ENCODE results near the gene MAML3. TPM values are rescaled to one million over a fixed set of nuclear protein-coding genes. Genes with fewer than 3 reads are reported as not detected.
A peak's percentile ranks its signal among the peaks of the same experiment; 100 is the strongest.

MAML3 gene
- polyA plus RNA-seq, 6 donors from 2014 or later: 0.37 to 2.7 (median 1.1) TPM

DNA sequence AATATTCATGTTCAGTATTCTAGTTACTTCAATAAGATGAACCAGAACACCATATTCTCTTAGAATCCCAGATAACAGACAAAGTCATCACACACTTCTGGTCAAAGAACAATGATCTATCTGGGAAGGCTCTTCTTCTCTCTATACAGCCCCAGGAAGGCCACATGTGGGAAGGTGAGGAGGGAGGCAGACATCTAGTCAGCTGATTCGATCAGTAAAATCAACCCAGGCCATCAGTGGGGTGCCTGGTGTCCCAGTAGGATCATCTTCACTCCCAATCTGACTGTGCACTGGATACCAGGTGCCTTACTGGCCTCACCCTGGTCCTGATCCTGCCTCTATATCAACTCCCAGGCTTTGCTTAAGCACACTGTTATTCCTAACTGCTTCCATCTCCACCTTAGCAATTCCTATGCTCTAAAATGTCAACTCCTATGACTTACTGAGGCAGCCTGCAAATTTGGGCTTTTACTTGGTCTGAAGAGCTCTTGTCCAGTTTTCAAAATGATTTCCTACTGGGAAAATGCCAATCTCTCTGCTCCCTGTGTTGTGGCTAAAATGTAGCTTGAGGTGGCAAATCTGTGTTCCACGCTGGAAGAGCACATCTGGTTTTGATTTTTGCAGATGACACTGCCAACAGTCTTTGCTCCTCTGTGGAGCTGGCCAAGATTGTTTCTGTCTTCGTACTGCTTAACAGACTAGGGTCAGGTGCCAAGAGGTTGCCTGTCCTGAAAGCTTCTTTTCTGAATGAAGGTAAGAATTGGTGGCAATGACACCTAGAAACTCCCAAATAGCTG lies 359.6 kb downstream of the MAML3 start:
- peaks cover 0 to 7% (median 4%) of the 10 kb centered on the region in 3 donors for H3K27me3 Mint-ChIP-seq
- DNase-seq: no peak
- no peaks in the 10 kb centered on the region for H3K36me3 Mint-ChIP-seq
- H3K9me3 Mint-ChIP-seq: no peaks in the 10 kb centered on the region
- H3K27ac Mint-ChIP-seq: peak overlapping the region in 1 of 6 donors; percentile 47
- H3K4me3 Mint-ChIP-seq: no peak overlapping the region
- no peak for ATAC-seq (ENCODE audit: low read depth in 2 of 2)
- peaks cover 0 to 5% (median 3%) of the 10 kb centered on the region in 3 donors for H3K4me1 Mint-ChIP-seq

DNA sequence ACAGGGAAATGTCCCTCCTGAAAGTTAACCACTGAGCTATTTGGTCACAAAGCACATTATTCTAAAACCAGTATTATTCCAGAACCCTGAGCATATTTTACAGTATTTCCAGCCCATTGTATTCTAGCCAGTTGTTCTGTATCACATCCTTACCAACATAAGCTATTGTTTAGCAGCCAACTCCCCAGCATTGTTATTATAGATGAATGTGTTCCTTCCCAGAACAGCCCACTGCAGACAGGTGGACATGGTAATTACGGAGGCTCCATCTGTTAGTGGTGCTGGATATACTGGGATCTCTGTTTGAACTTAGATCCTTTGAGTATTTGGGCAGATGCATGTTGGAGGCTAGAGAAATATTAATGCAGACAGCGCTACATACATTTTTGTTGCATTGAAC lies 362.3 kb downstream of the MAML3 start:
- no peak overlapping the region for H3K4me3 Mint-ChIP-seq
- DNase-seq: no peak
- H3K4me1 Mint-ChIP-seq: peaks cover 0 to 16% (median 6%) of the 10 kb centered on the region in 3 donors
- H3K27me3 Mint-ChIP-seq: peaks cover 4 to 12% (median 7%) of the 10 kb centered on the region in 3 donors
- H3K36me3 Mint-ChIP-seq: no peaks in the 10 kb centered on the region
- H3K27ac Mint-ChIP-seq: no peak overlapping the region
- ATAC-seq (ENCODE audit: low read depth in 2 of 2): no peak
- no peaks in the 10 kb centered on the region for H3K9me3 Mint-ChIP-seq

DNA sequence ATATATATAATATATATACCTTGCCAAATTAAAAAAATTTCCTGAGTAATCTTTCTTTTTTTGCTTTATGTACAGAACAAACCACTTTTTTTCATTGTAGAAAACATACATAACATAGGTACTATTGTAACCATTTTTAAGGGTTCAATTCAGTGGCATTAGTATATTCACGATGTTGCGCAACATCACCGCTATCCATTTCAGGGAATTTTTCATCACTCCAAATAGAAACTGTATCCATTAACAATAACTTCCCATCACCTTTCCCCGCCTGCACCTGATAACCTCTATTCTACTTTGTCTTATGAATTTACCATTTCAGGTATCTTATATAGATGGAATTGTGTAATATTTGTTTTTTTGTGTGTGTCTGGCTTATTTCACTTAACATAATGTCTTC lies 363.7 kb downstream of the MAML3 start:
- Mint-ChIP-seq H3K27me3 (peaks cover 4 to 12% (median 7%) of the 10 kb centered on the region in 3 donors), H3K27ac (peak overlapping the region in 1 of 6 donors; percentile 3), H3K9me3 (no peaks in the 10 kb centered on the region), H3K36me3 (no peaks in the 10 kb centered on the region), H3K4me3 (no peak overlapping the region), H3K4me1 (peaks cover 0 to 16% (median 6%) of the 10 kb centered on the region in 3 donors)
- no peak for DNase-seq
- ATAC-seq (ENCODE audit: low read depth in 2 of 2): no peak

DNA sequence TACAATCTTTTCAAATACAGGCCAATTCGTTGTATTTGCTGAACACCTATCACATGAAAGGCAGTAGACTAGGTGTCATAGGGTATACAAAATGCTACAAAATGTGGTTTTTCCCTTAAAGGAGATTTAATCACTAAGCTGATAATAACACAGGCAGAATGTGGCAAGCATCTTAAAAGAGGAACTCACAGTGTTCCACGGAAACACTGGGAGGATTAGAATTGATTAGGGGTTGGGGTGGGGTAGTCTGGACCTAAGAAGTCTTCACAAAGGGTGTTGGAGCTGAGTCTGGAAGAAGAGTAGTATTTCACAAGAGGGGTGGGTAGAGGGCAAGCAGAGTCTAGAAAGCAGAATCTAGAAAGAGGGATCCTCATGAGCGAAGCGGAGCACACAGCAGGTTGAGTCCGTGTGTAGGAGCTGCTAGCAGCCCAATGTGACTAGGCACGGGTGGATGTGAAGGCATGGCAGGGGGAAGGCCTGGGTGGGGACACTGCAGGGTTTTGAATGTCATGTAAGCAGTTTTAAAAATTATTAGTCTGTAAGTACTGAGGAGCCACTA lies 364.8 kb downstream of the MAML3 start:
- Mint-ChIP-seq H3K36me3 (no peaks in the 10 kb centered on the region), H3K27ac (peak overlapping the region in 2 of 6 donors; percentile 17 to 78), H3K4me1 (peaks cover 0 to 16% (median 6%) of the 10 kb centered on the region in 3 donors), H3K4me3 (no peak overlapping the region), H3K9me3 (no peaks in the 10 kb centered on the region), H3K27me3 (peaks cover 4 to 12% (median 7%) of the 10 kb centered on the region in 3 donors)
- DNase-seq (no peak), ATAC-seq (ENCODE audit: low read depth in 2 of 2) (no peak)

DNA sequence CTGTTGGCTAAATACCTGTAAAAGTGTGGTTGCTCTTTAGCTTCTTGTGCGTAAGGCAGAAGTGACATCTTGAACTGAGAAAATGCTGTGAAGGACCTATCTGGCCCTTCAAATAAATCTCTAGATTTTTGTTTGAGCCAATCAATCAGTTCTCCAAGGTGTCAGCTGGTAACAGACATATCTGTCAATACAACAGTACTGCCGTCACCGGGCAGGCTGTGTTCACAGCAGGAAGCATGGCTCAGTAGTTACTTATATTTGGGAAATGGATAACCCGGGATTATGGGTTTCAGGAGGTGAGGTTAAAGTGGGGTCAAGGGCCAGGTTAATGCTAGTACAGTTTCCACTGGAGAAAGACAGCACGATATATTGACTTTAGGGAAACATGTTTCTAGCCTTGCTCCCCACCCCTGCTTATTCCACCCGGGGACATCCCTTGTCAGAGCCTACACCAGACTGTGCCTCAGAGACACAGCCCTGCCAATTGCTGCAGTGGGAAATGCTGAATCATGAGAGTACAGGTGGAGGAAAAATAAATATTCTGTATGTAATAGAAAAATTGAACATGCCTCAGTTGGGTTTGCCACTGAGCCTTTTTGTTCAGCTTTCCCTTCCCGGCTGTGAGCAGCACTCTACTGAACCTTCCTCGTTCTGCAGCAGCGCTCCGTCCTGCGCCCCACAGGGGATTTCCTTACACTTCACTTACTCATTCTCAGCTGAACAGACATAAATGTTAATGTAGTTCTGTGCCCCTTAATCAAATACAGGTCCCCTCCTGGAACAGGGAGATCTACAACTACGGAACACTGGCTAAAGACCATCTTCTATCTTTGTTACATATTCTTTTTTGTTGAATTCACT lies 367.3 kb downstream of the MAML3 start:
- Mint-ChIP-seq H3K36me3 (no peaks in the 10 kb centered on the region), H3K27me3 (peaks cover 4 to 12% (median 7%) of the 10 kb centered on the region in 3 donors), H3K9me3 (no peaks in the 10 kb centered on the region), H3K4me3 (no peak overlapping the region), H3K27ac (peak overlapping the region in 1 of 6 donors; percentile 8), H3K4me1 (peaks cover 0 to 16% (median 6%) of the 10 kb centered on the region in 3 donors)
- DNase-seq (no peak), ATAC-seq (ENCODE audit: low read depth in 2 of 2) (peak in 1 of 2 donors; percentile 51)

DNA sequence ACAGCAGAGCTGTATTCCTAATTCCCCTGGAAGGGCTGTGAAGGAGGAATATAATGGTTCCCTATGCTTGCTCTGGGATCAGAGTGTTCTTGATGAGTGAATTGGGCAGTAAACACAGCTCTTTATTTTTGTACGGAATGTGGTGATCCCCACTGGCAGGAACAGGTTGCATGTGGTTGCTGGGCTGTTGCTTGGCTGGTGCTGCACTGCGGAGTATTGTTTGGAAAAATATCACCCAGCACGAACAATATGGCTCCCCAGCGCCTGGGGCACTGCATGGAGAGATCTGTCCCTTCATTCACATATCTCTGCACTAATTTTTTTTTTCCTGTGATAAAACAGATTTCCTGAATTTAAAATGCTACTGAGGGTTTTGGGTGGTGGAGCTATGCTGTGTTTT lies 368.6 kb downstream of the MAML3 start:
- peak overlapping the region in 2 of 6 donors; percentile 34 to 57 for H3K27ac Mint-ChIP-seq
- H3K4me1 Mint-ChIP-seq: peaks cover 0 to 16% (median 6%) of the 10 kb centered on the region in 3 donors
- no peaks in the 10 kb centered on the region for H3K9me3 Mint-ChIP-seq
- no peak for ATAC-seq (ENCODE audit: low read depth in 2 of 2)
- peak overlapping the region in 1 of 8 donors; percentile 61 for H3K4me3 Mint-ChIP-seq
- H3K36me3 Mint-ChIP-seq: no peaks in the 10 kb centered on the region
- no peak for DNase-seq
- peaks cover 1 to 12% (median 7%) of the 10 kb centered on the region in 3 donors for H3K27me3 Mint-ChIP-seq

DNA sequence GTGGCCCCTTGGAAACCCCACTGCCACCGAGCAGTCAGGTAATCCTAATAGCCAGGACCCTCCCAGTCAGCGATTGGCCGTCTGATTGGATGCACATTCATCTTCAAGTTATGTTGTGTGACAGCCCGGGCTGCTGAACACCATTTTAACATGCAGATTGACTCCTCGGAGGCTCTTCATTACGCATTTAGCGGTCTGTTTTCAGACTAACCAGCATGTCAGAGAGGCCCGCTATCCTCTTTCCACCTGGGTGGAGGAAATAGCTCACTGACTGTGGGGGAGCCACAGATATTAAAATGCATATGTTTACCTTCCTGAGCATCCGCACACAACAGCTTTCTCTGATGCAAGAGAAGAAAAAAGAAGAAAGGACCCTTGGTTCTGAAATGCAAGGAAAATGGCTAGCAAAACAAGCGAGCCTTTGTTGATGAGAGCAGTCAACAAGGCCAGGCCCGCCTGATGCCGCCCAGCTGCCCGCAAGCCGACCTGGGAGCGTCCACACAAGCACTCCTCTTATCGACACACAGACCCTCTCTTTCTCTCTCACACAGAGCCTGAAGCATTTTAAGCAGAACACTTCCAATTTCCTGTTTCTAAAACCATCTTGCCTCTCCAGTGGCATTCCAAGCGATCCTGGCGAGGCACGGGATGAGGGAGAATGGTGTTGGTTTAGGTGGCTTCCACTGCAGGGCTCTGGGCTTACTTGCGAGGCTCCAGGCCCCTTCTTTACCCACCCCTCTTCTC lies 370.1 kb downstream of the MAML3 start:
- no peak for ATAC-seq (ENCODE audit: low read depth in 2 of 2)
- no peak overlapping the region for H3K4me3 Mint-ChIP-seq

DNA sequence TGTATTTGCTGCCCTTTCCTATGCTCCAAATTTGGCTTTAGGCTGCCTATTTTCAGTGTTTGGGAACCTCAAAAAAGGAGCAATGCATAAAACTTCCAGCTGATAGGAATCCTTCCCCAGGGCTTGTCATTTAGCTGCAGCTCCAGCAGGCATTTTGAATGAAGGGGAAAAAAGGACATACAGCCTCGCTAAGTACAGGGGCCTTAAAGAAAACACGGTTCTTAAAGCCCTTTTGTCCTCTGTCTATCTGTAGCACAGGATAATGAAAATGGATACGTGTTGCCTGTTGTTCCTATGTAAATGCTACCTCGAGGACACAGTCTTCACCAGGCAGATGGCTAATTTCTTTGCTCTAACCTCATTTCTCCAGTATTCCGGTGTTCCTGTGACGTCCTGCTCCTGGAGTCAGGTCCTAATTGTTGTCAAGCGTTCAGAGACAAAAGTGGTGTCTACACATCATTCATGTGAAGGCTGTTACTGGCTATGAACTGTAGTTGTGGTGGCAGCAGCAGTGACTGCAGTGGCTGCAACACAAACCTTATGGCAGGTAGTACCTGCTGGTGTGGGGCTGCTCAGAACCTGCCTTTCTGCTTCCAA lies 371.0 kb downstream of the MAML3 start:
- Mint-ChIP-seq H3K36me3 (no peaks in the 10 kb centered on the region), H3K4me3 (no peak overlapping the region), H3K9me3 (no peaks in the 10 kb centered on the region), H3K27me3 (no peaks in the 10 kb centered on the region), H3K4me1 (peaks cover 0 to 8% (median under 1%) of the 10 kb centered on the region in 3 donors), H3K27ac (peak overlapping the region in 1 of 6 donors; percentile 20)
- ATAC-seq (ENCODE audit: low read depth in 2 of 2): no peak
- DNase-seq: no peak

More for the DNA sequence above, 370.1 kb downstream of the MAML3 start:
- DNase-seq: no peak
- Mint-ChIP-seq H3K27me3 (peaks cover 0 to 6% (median under 1%) of the 10 kb centered on the region in 3 donors), H3K36me3 (no peaks in the 10 kb centered on the region), H3K27ac (no peak overlapping the region), H3K9me3 (no peaks in the 10 kb centered on the region), H3K4me1 (peaks cover 0 to 8% (median 6%) of the 10 kb centered on the region in 3 donors)

DNA sequence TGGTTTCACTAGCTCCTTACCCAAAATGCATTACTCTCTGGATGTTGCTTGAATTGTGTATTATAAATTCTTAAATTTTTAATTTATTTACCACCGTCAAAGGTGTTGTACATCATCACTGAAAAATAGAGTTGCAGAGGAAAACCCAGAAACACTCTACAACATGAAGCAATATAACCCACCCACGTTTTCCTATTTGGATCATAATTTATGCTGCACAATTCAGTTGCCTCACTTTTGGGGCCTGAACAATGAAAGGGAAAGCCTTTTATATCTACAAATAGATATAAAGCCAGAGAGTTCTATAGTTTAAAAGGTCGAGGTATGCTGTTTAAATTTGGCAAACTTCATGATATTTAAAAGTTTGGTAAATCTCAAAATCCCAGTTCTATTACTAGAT lies 372.9 kb downstream of the MAML3 start:
- H3K36me3 Mint-ChIP-seq: no peaks in the 10 kb centered on the region
- DNase-seq: no peak
- no peaks in the 10 kb centered on the region for H3K9me3 Mint-ChIP-seq
- no peak for ATAC-seq (ENCODE audit: low read depth in 2 of 2)
- H3K27ac Mint-ChIP-seq: no peak overlapping the region
- H3K27me3 Mint-ChIP-seq: no peaks in the 10 kb centered on the region
- H3K4me3 Mint-ChIP-seq: no peak overlapping the region
- H3K4me1 Mint-ChIP-seq: no peaks in the 10 kb centered on the region

DNA sequence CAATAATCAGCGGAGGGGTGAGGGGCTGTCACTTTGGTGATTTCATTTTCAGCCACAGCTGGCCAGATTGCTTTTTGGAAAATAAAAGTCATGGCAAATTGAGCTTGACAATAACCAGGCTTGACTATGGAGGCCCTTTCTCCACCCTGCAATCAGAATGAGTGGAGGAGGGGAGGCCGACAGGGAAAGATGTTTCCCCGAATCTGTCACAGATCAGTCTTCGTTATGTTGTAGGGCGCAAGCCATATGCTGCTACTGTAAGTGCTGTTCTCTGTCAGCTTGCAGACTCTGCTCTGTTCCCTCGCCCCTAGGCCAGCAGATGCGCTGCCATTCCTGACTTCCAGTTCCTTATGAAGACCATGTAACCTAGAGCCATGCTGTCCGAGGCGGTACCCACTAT lies 374.3 kb downstream of the MAML3 start:
- ATAC-seq (ENCODE audit: low read depth in 2 of 2) (no peak), DNase-seq (no peak)
- H3K4me1 Mint-ChIP-seq: no peaks in the 10 kb centered on the region
- H3K9me3 Mint-ChIP-seq: no peaks in the 10 kb centered on the region
- H3K36me3 Mint-ChIP-seq: no peaks in the 10 kb centered on the region
- H3K27ac Mint-ChIP-seq: no peak overlapping the region
- no peaks in the 10 kb centered on the region for H3K27me3 Mint-ChIP-seq
- no peak overlapping the region for H3K4me3 Mint-ChIP-seq

DNA sequence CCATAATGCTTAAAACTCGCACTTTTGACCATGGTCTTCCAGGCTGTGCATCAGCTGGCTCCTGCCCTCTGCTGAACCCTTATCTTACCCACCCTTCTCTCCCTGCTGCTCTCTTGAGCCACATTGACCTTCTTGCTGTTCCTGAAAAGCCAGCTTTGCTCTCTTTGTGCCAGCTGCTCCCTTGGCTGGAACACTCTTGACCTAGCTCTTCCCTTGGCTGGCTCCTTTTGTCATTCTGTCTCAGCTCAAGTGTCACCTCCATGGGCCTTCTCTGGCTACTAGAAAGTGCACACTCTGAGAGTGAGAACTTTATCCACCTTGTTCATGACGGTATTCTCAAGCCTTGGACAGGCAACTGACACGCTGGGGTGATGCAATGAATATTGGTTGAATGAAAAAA lies 376.2 kb downstream of the MAML3 start:
- Mint-ChIP-seq H3K36me3 (no peaks in the 10 kb centered on the region), H3K27ac (peak overlapping the region in 1 of 6 donors; percentile 4), H3K9me3 (no peaks in the 10 kb centered on the region), H3K27me3 (no peaks in the 10 kb centered on the region), H3K4me1 (no peaks in the 10 kb centered on the region), H3K4me3 (no peak overlapping the region)
- ATAC-seq (ENCODE audit: low read depth in 2 of 2): no peak
- no peak for DNase-seq

DNA sequence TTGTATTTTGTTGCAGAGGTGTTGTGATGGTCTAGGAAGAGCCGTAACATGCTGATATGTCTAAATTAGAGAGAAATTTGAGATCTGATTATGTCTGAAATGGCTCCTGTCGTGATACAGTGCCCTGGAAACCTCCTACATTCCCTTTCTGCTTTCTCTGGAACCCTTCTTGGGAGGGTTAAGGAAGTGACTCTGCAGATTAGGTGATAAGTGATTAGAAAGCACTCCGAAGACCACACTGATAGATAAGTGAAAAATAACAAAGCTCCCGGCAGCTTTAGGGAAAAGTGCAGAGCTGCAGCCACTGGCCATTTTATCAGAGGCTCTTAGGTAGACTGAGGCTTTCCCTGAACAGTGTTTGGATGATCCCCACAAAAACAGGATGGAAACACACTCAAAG lies 377.7 kb downstream of the MAML3 start:
- Mint-ChIP-seq H3K36me3 (no peaks in the 10 kb centered on the region), H3K27me3 (no peaks in the 10 kb centered on the region), H3K27ac (peak overlapping the region in 1 of 6 donors; percentile 2), H3K9me3 (no peaks in the 10 kb centered on the region), H3K4me3 (no peak overlapping the region), H3K4me1 (no peaks in the 10 kb centered on the region)
- ATAC-seq (ENCODE audit: low read depth in 2 of 2) (no peak), DNase-seq (no peak)
